Esophagus muscularis mucosa (tissue), 4 donors: ENCODE results near the gene BTBD7. TPM values are rescaled to one million over a fixed set of nuclear protein-coding genes. Genes with fewer than 3 reads are reported as not detected.

Source experiments
- DNase-seq: peaks from one replicate; pipeline ENCODE4 v3.0.0-alpha.2; 2017; ENCODE audit errors: extremely low spot score
- H3K27ac ChIP-seq, 4 donors: fragments of 200-600 bp; sonication (generic); replicated peaks in 1 of 4; 1 replicate in 3 of 4; 2 replicates in 1 of 4; pipeline ENCODE4 v1.5.1; 2016 to 2019; ENCODE audit warnings: mild to moderate bottlenecking in 1 of 4
- H3K27me3 ChIP-seq, 4 donors: fragments of 200-600 bp; sonication (generic); one replicate each; pipeline versions ENCODE4 v1.5.1 to v1.6.0; 2016 to 2019
- H3K36me3 ChIP-seq, 4 donors: fragments of 200-600 bp; sonication (generic); one replicate each; pipeline ENCODE4 v1.5.1; 2016 to 2019
- H3K4me1 ChIP-seq, 4 donors: fragments of 200-600 bp; sonication (generic); one replicate each; pipeline ENCODE4 v1.5.1; 2016 to 2019
- H3K4me3 ChIP-seq, 4 donors: fragments of 200-600 bp; sonication (generic); 1 replicate in 2 of 4; 2 replicates in 2 of 4; pipeline ENCODE4 v1.5.1; 2016 to 2019; ENCODE audit warnings: mild to moderate bottlenecking in 4 of 4, moderate library complexity in 1 of 4
- H3K9me3 ChIP-seq, 4 donors: fragments of 200-600 bp; sonication (generic); 1 replicate in 3 of 4; 2 replicates in 1 of 4; pipeline ENCODE4 v1.5.1; 2016 to 2019
- CTCF ChIP-seq, 3 experiments: fragments of 200-600 bp in 2 of 3; fragments of 450-650 bp in 1 of 3; sonication (generic) in 2 of 3; IDR thresholded peaks; one replicate each; pipeline ENCODE4 v1.5.1; 2017 to 2019; ENCODE audit warnings: antibody characterized with exemption in 3 of 3, mild to moderate bottlenecking in 2 of 3, moderate library complexity in 1 of 3
- EP300 ChIP-seq: sonication (generic); formaldehyde crosslinking; IDR thresholded peaks from one replicate; pipeline ENCODE4 v1.6.1; 2017; ENCODE audit warnings: antibody characterized with exemption
- POLR2A ChIP-seq: fragments of 450-650 bp; IDR thresholded peaks from one replicate; pipeline ENCODE4 v1.6.1; 2017; ENCODE audit warnings: antibody characterized with exemption, moderate library complexity, mild to moderate bottlenecking, low read depth
- POLR2AphosphoS5 ChIP-seq, 2 donors: sonication (generic); formaldehyde crosslinking; IDR thresholded peaks; one replicate each; pipeline ENCODE4 v1.6.1; 2017; ENCODE audit warnings: antibody characterized with exemption in 2 of 2
- WGBS: methylation state at CpG from one replicate; pipeline ENCODE4 v1.1.5; 2018; 5-methylcytosine and 5-hydroxymethylcytosine counted together
- intact Hi-C: fragments of 100-400 bp; cut with DNase I; formaldehyde crosslinking; loops from one replicate; pipeline ENCODE4 v1.15.1; 2023
- total RNA-seq, 4 donors: library from RNA; depleted of rRNA; stranded (reverse); fragments of >200 nt; gene quantifications; one replicate each; pipeline versions ENCODE4 v1.1.0 to v1.2.1, GENCODE V29; 2016

BTBD7 gene
- total RNA-seq, 4 donors from 2014 or later, result 28.8 to 35.7 (median 30.1) TPM

GRCh38 chr14:93346926-93347721 is 14.3 kb upstream of the BTBD7 start, which contains the start of gene COX8C:
Gene COX8C, plus strand, starts transcription at chr14:93347182. Its CDS starts 87 bp downstream, at chr14:93347269.
- Histone ChIP-seq H3K36me3 (no peaks in the 10 kb centered on the region), H3K4me1 (no peaks in the 10 kb centered on the region), H3K9me3 (no peaks in the 10 kb centered on the region), H3K4me3 (no peak within 1 kb of the TSS), H3K27ac (no peak within 1 kb of the TSS), H3K27me3 (no peaks in the 10 kb centered on the region)
- intact Hi-C loops, result no loop called here
- DNase-seq, result no peak
- WGBS, result 98% methylated on average over 41 of the region's 60 CpGs
- TF ChIP-seq POLR2A (no peak), EP300 (no peak), POLR2AphosphoS5 (IDR thresholded peaks at IDR 0.05) (no peak)

- no peak overlapping the region for H3K27ac ChIP-seq
- intact Hi-C loops, result no loop called here
- H3K9me3 ChIP-seq, result no peaks in the 10 kb centered on the region
- H3K4me3 ChIP-seq, result no peak overlapping the region
- WGBS, result 76% methylated on average over 2 of the region's 2 CpGs
- H3K27me3 ChIP-seq, result no peaks in the 10 kb centered on the region
- H3K4me1 ChIP-seq, result no peaks in the 10 kb centered on the region
- no peak for DNase-seq
- no peaks in the 10 kb centered on the region for H3K36me3 ChIP-seq
- TF ChIP-seq POLR2A (no peak), EP300 (no peak), POLR2AphosphoS5 (IDR thresholded peaks at IDR 0.05) (no peak), CTCF (IDR thresholded peaks at IDR 0.05) (no peak)
Measured at GRCh38 chr14:93343797-93344196, 11.0 kb upstream of the BTBD7 start.

GRCh38 chr14:93343266-93343665 is 10.4 kb upstream of the BTBD7 start:
- H3K36me3 ChIP-seq, result no peaks in the 10 kb centered on the region
- H3K4me3 ChIP-seq, result no peak overlapping the region
- H3K9me3 ChIP-seq, result no peaks in the 10 kb centered on the region
- WGBS, result 57% methylated on average over 1 of the region's 1 CpG
- no peaks in the 10 kb centered on the region for H3K4me1 ChIP-seq
- no peak overlapping the region for H3K27ac ChIP-seq
- no peaks in the 10 kb centered on the region for H3K27me3 ChIP-seq
- no peak for DNase-seq
- TF ChIP-seq POLR2A (no peak), POLR2AphosphoS5 (IDR thresholded peaks at IDR 0.05) (no peak), EP300 (no peak), CTCF (IDR thresholded peaks at IDR 0.05) (no peak)
- intact Hi-C loops, result no loop called here

- Histone ChIP-seq H3K36me3 (no peaks in the 10 kb centered on the region), H3K27ac (no peak overlapping the region), H3K27me3 (no peaks in the 10 kb centered on the region), H3K4me1 (peaks cover 8 to 10% (median 9%) of the 10 kb centered on the region in 4 donors), H3K4me3 (no peak overlapping the region), H3K9me3 (no peaks in the 10 kb centered on the region)
- intact Hi-C loops, result no loop called here
- WGBS, result 97% methylated on average over 7 of the region's 7 CpGs
- no peak for DNase-seq
- TF ChIP-seq CTCF (IDR thresholded peaks at IDR 0.05) (no peak), POLR2A (no peak), EP300 (no peak), POLR2AphosphoS5 (IDR thresholded peaks at IDR 0.05) (no peak)
Measured at GRCh38 chr14:93337884-93338283, 5.0 kb upstream of the BTBD7 start.

- intact Hi-C loops, result no loop called here
- 93% methylated on average over 4 of the region's 4 CpGs for WGBS
Measured at GRCh38 chr14:93337143-93337753, 4.4 kb upstream of the BTBD7 start.

More at GRCh38 chr14:93337143-93337753, 4.4 kb upstream of the BTBD7 start:
- H3K4me3 ChIP-seq, result no peak overlapping the region
- H3K27ac ChIP-seq, result no peak overlapping the region
- peaks cover 8 to 10% (median 9%) of the 10 kb centered on the region in 4 donors for H3K4me1 ChIP-seq
- H3K9me3 ChIP-seq, result no peaks in the 10 kb centered on the region
- no peaks in the 10 kb centered on the region for H3K27me3 ChIP-seq
- TF ChIP-seq EP300 (no peak), POLR2AphosphoS5 (IDR thresholded peaks at IDR 0.05) (no peak), POLR2A (no peak), CTCF (IDR thresholded peaks at IDR 0.05) (no peak)
- DNase-seq, result no peak
- H3K36me3 ChIP-seq, result no peaks in the 10 kb centered on the region
